Activated naive CD8-positive, alpha-beta T cell treated with anti-CD3 and anti-CD28 coated beads, Interleukin-2, amount 10 ng/mL, durations not matched to agents 7 days and 5 days (primary cell): ENCODE results near the gene FBN3. TPM values are rescaled to one million over a fixed set of nuclear protein-coding genes. Genes with fewer than 3 reads are reported as not detected.

Experiments
- ATAC-seq: fragments of 150-1000 bp; cut with Tn5 transposase; one replicate; pipeline ENCODE4 v1.10.0; 2021; ENCODE audit warnings: low read depth, moderate library complexity
- POLR2A ChIA-PET: fragments of 350-600 bp; sonication (Branson Sonifier 250); formaldehyde crosslinking; loops from one replicate; lab custom pipeline; 2021; ENCODE audit warnings: antibody characterized with exemption; lab: Charles Lee
- DNase-seq: peaks from one replicate; pipeline ENCODE4 v3.0.0; 2021
- H3K27ac Mint-ChIP-seq: one replicate; pipeline ENCODE4 v1.8.0; 2022; ENCODE audit warnings: mild to moderate bottlenecking, mixed read lengths
- H3K27me3 Mint-ChIP-seq: one replicate; pipeline ENCODE4 v1.8.0; 2022; ENCODE audit warnings: mild to moderate bottlenecking, moderate library complexity, mixed read lengths
- H3K36me3 Mint-ChIP-seq: one replicate; pipeline ENCODE4 v1.8.0; 2021; ENCODE audit warnings: mild to moderate bottlenecking, mixed read lengths
- H3K4me1 Mint-ChIP-seq: one replicate; pipeline ENCODE4 v1.8.0; 2021; ENCODE audit warnings: mixed read lengths
- H3K4me3 Mint-ChIP-seq: one replicate; pipeline ENCODE4 v1.8.0; 2022; ENCODE audit warnings: mild to moderate bottlenecking, moderate library complexity, mixed read lengths
- H3K9me3 Mint-ChIP-seq: one replicate; pipeline ENCODE4 v1.8.0; 2021; ENCODE audit warnings: mixed read lengths
- total RNA-seq, 2 experiments: library from RNA; stranded (reverse); gene quantifications; one replicate each; pipeline ENCODE4 v1.2.3, GENCODE V29; 2021

The FBN3 gene
- total RNA-seq = under 1 TPM; 0.03 to 0.50 TPM

DNA sequence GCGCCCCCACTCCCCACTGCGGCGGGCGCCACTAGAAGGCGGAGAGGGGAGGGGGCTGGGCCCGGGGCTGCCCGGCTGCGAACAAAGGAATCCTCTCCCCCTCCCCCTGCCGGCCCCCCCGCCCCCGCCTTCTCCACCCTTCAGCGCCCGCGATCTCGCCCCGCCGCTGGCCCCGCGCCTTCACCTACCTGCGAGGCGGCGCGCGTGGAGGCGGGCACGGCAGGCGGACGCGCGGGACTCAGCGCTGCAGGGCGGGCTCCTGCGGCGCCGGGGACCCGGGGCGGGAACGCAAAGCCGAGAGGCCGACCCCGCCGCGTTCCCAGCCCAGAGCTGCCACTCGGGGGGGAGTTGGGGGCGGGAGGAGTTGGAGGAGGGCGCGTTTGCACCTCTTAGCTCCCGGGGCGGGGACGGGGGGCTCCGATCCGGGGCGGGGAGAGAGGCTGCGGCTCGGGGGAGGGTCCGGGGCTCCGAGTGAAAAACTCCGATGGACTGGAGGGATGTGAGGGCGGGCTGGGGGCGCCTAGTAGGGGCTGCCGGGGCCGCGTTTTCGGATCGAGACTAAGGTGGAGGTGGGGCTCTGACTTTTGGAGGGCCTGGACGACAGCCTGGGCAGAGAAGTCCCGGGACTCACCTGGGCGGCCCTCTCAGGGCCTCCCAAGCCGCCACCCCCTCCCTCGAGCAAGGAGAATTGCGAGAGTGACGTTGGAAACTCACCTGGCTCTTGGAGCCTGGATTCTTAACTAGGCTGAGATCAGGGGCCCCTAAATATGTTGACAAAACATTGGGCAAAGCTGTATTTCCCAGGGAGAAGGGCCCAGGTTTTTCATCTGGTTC is at the start of gene FBN3:
FBN3 (minus strand) TSS at position 332 of the 834 bp plus-strand sequence. CDS start 2,112 bp downstream, outside the sequence.
- no peaks in the 10 kb centered on the region for H3K9me3 Mint-ChIP-seq
- DNase-seq = peak; percentile 42
- H3K4me3 Mint-ChIP-seq = peak within 1 kb of the TSS; percentile 3
- no peaks in the 10 kb centered on the region for H3K36me3 Mint-ChIP-seq
- POLR2A ChIA-PET = no interaction called here
- ATAC-seq = no peak
- peaks cover 51% of the 10 kb centered on the region for H3K27me3 Mint-ChIP-seq
- H3K4me1 Mint-ChIP-seq = peaks cover under 1% of the 10 kb centered on the region
- no peak within 1 kb of the TSS for H3K27ac Mint-ChIP-seq

DNA sequence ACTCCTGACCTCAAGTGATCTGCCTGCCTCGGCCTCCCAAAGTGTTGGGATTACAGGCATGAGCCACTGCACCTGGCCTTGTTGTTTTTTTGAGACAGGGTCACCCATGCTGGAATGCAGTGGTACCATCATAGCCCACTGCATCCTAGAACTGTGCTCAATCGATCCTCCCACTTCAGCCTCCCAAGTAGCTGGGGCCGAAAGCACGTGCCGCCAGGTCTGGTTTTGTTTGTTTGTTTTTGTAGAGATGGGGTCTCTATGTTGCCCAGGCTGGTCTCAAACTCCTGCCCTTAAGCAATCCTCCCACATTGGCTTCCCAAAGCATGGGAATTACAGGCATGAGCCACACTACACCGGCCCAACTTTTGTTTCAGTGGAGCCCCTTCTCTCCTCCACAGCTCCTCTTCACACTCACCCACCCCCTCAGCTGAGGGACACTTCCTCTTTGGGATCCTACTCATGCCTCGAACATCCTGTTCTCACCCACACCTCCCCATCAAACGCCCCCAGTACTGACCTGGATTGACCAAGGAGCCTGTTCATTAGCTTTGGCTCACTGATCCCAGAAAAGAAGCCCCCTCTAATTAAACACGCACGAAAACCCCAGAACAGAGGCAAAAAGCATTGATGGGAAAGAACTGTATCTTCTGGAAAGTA is 47.0 kb upstream of the FBN3 start:
- Mint-ChIP-seq H3K4me3 (peak overlapping the region; percentile 11), H3K27me3 (peaks cover 10% of the 10 kb centered on the region), H3K9me3 (no peaks in the 10 kb centered on the region), H3K27ac (peak overlapping the region; percentile 99), H3K36me3 (no peaks in the 10 kb centered on the region), H3K4me1 (peaks cover 39% of the 10 kb centered on the region)
- ATAC-seq (no peak), DNase-seq (no peak)
- POLR2A ChIA-PET = interaction anchor here (2.1 to 3.7 kb wide), 4 partner anchors 8 to 15 kb away, joined by 10 to 52 read pairs (median 18); partner anchors contain the start of gene CERS4

DNA sequence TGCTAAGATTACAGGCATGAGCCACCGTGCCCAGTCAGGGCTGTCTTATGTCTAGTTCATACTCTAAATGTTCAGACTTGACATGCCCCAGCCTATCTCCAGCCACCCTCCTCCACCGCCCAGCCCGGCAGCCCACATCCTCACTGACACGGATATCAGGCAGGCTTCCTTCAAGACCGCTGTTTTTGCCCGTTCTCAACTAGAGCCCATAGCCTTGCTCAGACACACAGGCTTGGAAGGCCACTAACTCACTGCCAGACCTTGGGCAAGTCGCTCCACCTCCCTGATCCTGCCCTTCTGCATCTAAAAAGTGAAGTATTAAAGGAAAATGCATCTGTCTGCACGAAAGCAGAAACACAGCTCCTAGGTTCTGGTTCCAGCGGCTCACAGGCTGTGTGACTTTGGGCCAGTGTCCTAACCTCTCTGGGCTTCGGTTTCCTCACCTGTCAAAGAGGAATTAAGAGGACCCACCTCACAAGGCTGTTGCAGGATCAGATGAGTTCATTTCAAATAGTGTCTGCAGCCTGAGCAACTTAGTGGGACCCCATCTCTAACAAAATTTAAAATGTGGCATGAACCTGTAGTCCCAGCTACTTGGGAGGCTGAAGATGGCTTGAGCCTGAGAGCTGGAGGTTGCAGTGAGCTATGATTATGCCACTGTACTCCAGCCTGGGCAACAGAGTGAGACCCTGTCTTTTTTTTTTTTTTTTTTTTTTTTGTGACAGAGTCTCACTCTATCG is 45.3 kb upstream of the FBN3 start:
- POLR2A ChIA-PET = interaction anchor here (0.6 to 3.7 kb wide), 17 partner anchors 8 to 426 kb away, joined by 3 to 52 read pairs (median 5); partner anchors contain the start of gene CERS4
- no peaks in the 10 kb centered on the region for H3K9me3 Mint-ChIP-seq
- H3K4me3 Mint-ChIP-seq = peak overlapping the region; percentile 89
- peaks cover 2% of the 10 kb centered on the region for H3K27me3 Mint-ChIP-seq
- ATAC-seq = peak; percentile 81
- peaks cover 39% of the 10 kb centered on the region for H3K4me1 Mint-ChIP-seq
- H3K27ac Mint-ChIP-seq = peak overlapping the region; percentile 99
- H3K36me3 Mint-ChIP-seq = no peaks in the 10 kb centered on the region
- peak; percentile 73 for DNase-seq

DNA sequence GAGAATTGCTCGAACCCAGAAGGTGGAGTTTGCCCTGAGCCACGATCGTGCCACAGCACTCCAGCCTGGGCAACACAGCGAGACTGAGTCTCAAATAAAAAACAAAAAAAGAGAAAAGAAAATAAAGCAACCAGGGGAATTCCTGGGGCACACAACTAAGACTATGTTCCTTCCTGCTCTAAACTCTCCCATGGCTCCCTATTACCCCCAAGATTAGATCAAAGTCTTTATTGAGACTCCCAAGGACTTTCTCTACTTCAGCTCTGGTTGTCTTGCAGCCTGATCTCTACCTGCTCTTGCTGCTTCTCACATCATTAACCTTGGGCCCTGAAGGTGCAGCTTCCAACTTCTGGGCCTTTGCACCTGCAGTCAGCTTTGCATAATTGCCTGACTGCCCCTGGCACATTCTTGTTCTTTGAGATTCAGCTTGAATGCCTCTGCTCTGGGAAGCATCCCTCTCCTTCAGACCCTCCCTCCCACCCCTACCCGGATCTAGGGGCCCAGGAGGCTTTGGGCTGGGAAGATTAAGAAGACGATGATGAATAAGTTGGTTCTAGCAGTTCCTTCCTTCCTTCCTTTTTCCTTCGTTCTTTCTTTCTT is 42.9 kb upstream of the FBN3 start:
- Mint-ChIP-seq H3K4me1 (peaks cover 40% of the 10 kb centered on the region), H3K36me3 (no peaks in the 10 kb centered on the region), H3K27ac (peak overlapping the region; percentile 76), H3K9me3 (no peaks in the 10 kb centered on the region), H3K4me3 (peak overlapping the region; percentile 44), H3K27me3 (peaks cover 1% of the 10 kb centered on the region)
- ATAC-seq (no peak), DNase-seq (no peak)
- POLR2A ChIA-PET = interaction anchor here (3.7 kb wide), 1 partner anchor 18 kb away, joined by 52 read pairs; the partner anchor contains the start of gene CERS4

DNA sequence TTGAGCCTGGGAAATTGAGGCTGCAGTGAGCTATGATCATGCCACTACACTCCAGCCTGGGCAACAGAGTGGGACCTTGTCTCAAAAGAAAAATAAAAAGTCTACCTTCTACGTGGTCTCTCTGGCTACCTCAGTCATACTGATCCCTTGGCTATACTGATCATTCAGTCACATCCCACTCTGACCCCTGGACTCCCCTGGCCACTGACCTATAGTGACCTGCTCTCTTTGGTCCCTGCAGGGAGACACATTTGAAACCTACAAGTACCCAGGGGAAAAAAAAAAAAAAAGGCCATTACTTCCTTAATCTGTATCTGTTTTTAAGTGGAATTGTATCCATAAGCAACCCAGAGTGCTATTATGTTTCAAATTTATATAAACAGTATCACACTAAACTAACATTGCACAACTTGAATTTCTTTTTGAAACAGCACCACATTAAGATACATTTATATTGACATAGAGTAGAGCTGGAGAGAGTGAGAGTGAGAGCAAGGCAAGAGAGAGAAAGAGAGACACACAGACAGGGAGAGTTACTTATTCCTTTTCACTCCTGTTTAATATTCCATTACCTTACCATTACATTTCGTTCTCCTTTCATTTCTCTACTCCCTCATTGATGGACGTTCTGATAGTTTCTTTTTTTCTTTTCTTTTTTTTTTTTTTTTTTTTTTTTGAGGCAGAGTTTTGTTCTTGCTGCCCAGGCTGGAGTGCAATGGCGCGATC is 36.1 kb upstream of the FBN3 start:
- POLR2A ChIA-PET = interaction anchor here (1.4 kb wide), 1 partner anchor 9 kb away, joined by 5 read pairs; no protein-coding TSS in a partner anchor

DNA sequence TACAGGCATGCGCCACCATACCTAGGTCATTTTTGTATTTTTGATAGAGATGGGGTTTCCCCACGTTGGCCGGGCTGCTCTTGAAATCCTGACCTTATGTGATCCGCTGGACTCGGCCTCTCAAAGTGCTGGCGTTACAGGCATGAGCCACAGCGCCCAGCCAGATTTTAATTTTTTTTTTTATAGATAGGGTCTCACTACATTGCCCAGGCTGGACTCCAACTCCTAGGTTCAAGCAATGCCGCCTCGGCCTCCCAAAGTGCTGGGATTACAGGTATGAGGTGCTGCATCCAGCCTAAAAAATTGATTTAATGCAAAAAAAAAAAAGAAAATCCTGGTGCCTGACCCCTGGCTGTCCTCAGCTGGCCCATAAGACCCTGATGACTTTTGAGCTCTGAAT is 34.9 kb upstream of the FBN3 start:
- H3K27ac Mint-ChIP-seq = no peak overlapping the region
- no peak overlapping the region for H3K4me3 Mint-ChIP-seq
- DNase-seq = no peak
- H3K27me3 Mint-ChIP-seq = peaks cover 2% of the 10 kb centered on the region
- H3K9me3 Mint-ChIP-seq = no peaks in the 10 kb centered on the region
- peaks cover 7% of the 10 kb centered on the region for H3K4me1 Mint-ChIP-seq
- H3K36me3 Mint-ChIP-seq = no peaks in the 10 kb centered on the region
- POLR2A ChIA-PET = interaction anchor here (1.4 kb wide), 1 partner anchor 10 kb away, joined by 5 read pairs; no protein-coding TSS in a partner anchor
- ATAC-seq = no peak

More for the DNA sequence above, 36.1 kb upstream of the FBN3 start:
- ATAC-seq (no peak), DNase-seq (no peak)
- no peak overlapping the region for H3K27ac Mint-ChIP-seq
- no peak overlapping the region for H3K4me3 Mint-ChIP-seq
- peaks cover 2% of the 10 kb centered on the region for H3K27me3 Mint-ChIP-seq
- H3K9me3 Mint-ChIP-seq = no peaks in the 10 kb centered on the region
- peaks cover 7% of the 10 kb centered on the region for H3K4me1 Mint-ChIP-seq
- no peaks in the 10 kb centered on the region for H3K36me3 Mint-ChIP-seq

DNA sequence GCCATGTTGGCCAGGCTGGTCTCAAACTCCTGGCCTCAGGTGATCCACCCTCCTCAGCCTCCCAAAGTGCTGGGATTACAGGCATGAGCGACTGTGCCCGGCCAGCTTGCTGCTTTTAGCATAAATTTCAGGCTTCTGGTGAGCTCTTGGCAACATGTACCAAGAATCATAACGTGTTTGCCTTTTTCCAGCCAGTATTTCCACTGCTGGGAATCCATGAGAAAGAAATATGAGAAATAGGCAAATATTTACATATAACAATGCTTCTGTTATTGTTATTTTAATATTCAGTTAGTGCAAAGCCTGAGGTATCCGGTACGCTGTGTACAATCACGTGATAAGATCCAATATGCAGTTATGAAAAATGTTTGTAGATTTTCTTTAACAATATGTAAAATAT is 30.6 kb upstream of the FBN3 start:
- Mint-ChIP-seq H3K27ac (no peak overlapping the region), H3K4me3 (no peak overlapping the region), H3K27me3 (peaks cover 2% of the 10 kb centered on the region), H3K9me3 (no peaks in the 10 kb centered on the region), H3K36me3 (no peaks in the 10 kb centered on the region), H3K4me1 (peaks cover 2% of the 10 kb centered on the region)
- DNase-seq (no peak), ATAC-seq (no peak)
- POLR2A ChIA-PET = interaction anchor here (0.7 to 1.6 kb wide), 4 partner anchors 10 to 30 kb away, joined by 4 to 6 read pairs (median 4); partner anchors contain the start of gene CERS4

DNA sequence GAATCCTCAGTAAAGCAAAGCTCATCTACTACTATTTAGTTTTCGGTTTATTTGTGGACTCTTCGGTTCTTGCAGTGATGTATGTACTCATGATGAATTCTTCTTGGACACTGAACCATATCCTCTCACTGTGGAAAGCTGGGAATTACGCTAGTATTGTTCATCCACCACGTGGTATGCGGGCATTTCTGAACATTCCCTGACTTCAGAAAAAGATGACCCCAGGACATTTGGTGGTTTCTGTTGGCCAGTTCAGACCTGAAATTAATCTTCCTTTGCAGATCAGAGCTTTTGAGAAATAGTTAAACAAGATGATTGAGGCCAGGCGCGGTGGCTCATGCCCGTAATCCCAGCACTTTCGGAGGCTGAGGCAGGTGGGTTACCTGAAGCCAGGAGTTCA is 25.3 kb upstream of the FBN3 start:
- POLR2A ChIA-PET = no interaction called here
- H3K9me3 Mint-ChIP-seq = no peaks in the 10 kb centered on the region
- DNase-seq (no peak), ATAC-seq (no peak)
- no peaks in the 10 kb centered on the region for H3K36me3 Mint-ChIP-seq
- no peaks in the 10 kb centered on the region for H3K4me1 Mint-ChIP-seq
- no peak overlapping the region for H3K27ac Mint-ChIP-seq
- H3K27me3 Mint-ChIP-seq = peaks cover 5% of the 10 kb centered on the region
- no peak overlapping the region for H3K4me3 Mint-ChIP-seq

DNA sequence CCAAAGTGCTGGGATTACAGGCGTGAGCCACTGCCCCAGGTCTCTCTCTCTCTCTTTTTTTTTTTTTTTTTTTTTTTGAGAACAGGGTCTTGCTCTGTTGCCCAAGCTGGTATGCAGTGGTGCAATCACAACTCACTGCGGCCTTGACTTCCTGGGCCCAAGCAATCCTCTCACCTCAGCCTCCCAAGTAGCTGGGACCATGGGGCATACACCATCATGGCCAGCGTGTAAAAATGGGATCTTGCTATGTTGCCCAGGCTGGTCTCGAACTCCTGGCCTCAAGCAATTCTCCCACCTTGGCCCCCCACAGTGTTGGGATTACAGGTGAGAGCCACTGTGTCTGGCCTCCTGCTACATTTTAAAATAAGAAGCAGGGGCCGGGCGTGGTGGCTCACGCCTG is 19.1 kb upstream of the FBN3 start:
- DNase-seq (no peak), ATAC-seq (no peak)
- no peak overlapping the region for H3K27ac Mint-ChIP-seq
- H3K4me1 Mint-ChIP-seq = no peaks in the 10 kb centered on the region
- H3K36me3 Mint-ChIP-seq = no peaks in the 10 kb centered on the region
- peaks cover 3% of the 10 kb centered on the region for H3K27me3 Mint-ChIP-seq
- POLR2A ChIA-PET = interaction anchor here (0.7 kb wide), 1 partner anchor 34 kb away, joined by 3 read pairs; no protein-coding TSS in a partner anchor
- H3K9me3 Mint-ChIP-seq = no peaks in the 10 kb centered on the region
- no peak overlapping the region for H3K4me3 Mint-ChIP-seq

DNA sequence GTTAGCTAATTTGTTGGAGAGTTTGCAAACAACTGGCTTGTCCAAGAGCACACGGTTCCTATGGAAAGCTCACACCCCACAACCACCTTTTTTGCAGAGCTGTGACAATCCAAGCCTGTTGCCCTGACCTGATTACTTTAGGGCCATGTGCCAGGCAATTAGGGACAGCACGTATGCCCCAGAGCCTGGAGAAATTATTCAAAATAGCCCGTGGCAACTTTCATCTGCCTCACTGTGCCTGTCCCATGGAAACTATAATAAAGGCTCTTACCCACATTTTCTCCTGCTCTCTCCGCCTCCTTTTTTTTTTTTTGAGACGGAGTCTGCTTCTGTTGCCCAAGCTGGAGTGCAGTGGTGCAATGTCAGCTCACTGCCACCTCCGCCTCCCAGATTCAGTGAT is 18.6 kb upstream of the FBN3 start:
- Mint-ChIP-seq H3K27me3 (peaks cover 3% of the 10 kb centered on the region), H3K9me3 (no peaks in the 10 kb centered on the region), H3K4me3 (no peak overlapping the region), H3K36me3 (no peaks in the 10 kb centered on the region), H3K27ac (no peak overlapping the region), H3K4me1 (no peaks in the 10 kb centered on the region)
- DNase-seq = no peak
- no peak for ATAC-seq
- POLR2A ChIA-PET = interaction anchor here (0.7 kb wide), 1 partner anchor 35 kb away, joined by 3 read pairs; no protein-coding TSS in a partner anchor

DNA sequence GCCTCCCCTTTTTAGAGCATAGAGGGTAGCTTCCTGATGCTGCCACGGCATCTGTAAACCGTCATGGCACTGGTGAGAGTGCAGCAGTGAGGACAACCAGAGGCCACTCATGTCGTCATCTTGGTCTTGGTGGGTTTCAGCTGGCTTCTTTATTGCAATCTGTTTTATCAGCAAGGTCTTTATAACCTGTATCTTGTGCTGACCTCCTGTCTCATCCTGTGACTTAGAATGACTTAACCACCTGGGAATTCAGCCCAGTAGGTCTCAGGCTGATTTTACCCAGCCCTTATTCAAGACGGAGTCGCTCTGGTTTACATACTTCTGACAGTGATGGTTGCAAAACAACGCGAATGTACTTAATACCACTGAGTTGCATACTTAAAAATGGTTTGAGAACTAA is 14.4 kb upstream of the FBN3 start:
- peaks cover 3% of the 10 kb centered on the region for H3K4me1 Mint-ChIP-seq
- H3K9me3 Mint-ChIP-seq = no peaks in the 10 kb centered on the region
- H3K27me3 Mint-ChIP-seq = no peaks in the 10 kb centered on the region
- H3K36me3 Mint-ChIP-seq = no peaks in the 10 kb centered on the region
- no peak for ATAC-seq
- no peak overlapping the region for H3K4me3 Mint-ChIP-seq
- no peak for DNase-seq
- no peak overlapping the region for H3K27ac Mint-ChIP-seq
- POLR2A ChIA-PET = no interaction called here

DNA sequence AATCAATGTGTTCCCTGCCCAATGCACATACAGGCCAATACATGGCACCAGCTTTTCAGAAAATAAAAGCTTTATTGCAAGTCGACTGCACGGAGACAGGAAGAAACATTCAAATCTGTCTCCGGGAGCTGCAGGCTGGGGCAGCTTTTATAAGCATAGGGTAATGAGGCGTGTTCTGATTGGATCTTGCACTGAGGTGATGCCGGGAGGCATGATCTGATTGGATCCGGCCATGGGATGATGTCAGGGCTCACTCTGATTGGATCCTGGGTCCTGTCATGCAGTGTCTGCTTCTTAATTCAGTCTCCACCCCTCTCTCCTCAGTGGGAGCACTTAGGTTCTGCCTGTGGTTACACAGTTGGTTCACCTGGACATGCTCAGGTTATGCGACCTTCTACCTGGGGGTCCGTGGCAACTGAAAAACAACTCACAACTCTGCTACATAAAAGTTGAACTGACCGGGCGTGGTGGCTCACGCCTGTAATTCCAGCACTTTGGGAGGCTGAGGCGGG is 11.8 kb upstream of the FBN3 start:
- peak; percentile 33 for ATAC-seq
- H3K9me3 Mint-ChIP-seq = no peaks in the 10 kb centered on the region
- no peak overlapping the region for H3K27ac Mint-ChIP-seq
- no peak overlapping the region for H3K4me3 Mint-ChIP-seq
- H3K36me3 Mint-ChIP-seq = no peaks in the 10 kb centered on the region
- H3K27me3 Mint-ChIP-seq = peaks cover 8% of the 10 kb centered on the region
- peaks cover 3% of the 10 kb centered on the region for H3K4me1 Mint-ChIP-seq
- DNase-seq = no peak
- POLR2A ChIA-PET = no interaction called here
